Esophagus muscularis mucosa (tissue), 3 donors: ENCODE results near the gene ROPN1.

Experiments
- CTCF ChIP-seq, 3 experiments: fragments of 200-600 bp in 2 of 3; fragments of 450-650 bp in 1 of 3; sonication (generic) in 2 of 3; IDR thresholded peaks; one replicate each; pipeline ENCODE4 v1.5.1; 2017 to 2019; ENCODE audit warnings: antibody characterized with exemption in 3 of 3, mild to moderate bottlenecking in 2 of 3, moderate library complexity in 1 of 3
- POLR2A ChIP-seq: fragments of 450-650 bp; IDR thresholded peaks from one replicate; pipeline ENCODE4 v1.6.1; 2017; ENCODE audit warnings: antibody characterized with exemption, moderate library complexity, mild to moderate bottlenecking, low read depth

GRCh38 chr3:123986427-123986826 lies 5.5 kb downstream of the ROPN1 start:
- no peak for TF ChIP-seq CTCF (IDR thresholded peaks at IDR 0.05)
- TF ChIP-seq POLR2A = no peak
